ENCODE measurements around the gene AFP.

The AFP gene

GRCh38 chr4:73458184-73459047 lies 22.4 kb downstream of the AFP start:
- DNase-seq (ENCODE audit: low read depth in 2 of 2, low spot score in 1 of 2): no peak

DNA sequence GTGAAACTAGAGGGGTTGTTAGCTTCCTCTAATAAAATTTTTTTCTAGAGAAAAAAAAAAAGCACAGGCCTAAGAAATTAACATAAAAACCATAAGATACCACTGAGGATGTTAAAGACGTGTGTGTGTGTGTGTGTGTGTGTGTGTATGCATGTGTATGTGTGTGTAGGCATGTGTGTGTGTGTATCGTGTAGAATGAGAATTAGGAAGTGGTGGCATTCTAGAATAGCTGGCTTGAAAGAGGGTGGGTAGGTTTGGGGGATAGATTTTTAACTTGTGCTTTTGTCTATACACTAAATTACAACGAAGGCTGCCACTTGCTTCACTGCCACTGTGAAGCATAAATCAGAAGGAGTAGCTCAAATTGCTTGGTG lies 23.0 kb downstream of the AFP start:
- DNase-seq (ENCODE audit: low read depth in 2 of 2, low spot score in 1 of 2): no peak

DNA sequence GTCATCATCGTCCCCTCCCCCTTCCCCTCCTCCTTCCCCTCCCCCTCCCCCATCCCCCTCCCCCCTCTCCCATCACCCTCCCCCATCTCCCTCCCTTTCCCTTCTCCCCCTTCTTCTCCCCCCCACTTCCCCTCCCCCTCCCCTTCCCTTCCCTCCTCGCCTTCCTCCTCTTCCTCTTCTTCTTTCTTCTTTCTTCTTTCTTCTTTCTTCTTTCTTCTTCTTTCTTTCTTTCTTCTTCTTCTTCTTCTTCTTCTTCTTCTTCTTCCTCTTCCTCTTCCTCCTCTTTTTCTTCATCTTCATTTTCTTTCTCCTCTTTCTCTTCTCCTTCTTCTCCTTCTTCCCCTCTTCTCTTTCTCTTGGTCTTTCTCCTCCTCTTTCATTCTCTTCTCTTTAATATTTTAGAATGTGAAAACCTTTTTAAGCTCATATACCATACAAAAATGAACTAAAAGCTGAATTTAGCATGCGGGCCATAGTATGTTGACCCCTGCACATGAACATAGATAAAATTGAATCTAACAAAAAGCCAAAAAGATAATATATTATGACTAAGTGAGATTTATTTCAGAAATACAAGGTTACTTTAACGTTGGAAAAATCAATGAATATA lies 25.0 kb downstream of the AFP start:
- no peak for DNase-seq (ENCODE audit: low read depth in 2 of 2, low spot score in 1 of 2)

GRCh38 chr4:73468170-73468569 lies 32.1 kb downstream of the AFP start:
- DNase-seq (ENCODE audit: low read depth in 2 of 2, low spot score in 1 of 2): no peak

- no peak for DNase-seq (ENCODE audit: low read depth in 2 of 2, low spot score in 1 of 2)
These were observed 34.7 kb downstream of the AFP start for GRCh38 chr4:73470728-73471127.

DNA sequence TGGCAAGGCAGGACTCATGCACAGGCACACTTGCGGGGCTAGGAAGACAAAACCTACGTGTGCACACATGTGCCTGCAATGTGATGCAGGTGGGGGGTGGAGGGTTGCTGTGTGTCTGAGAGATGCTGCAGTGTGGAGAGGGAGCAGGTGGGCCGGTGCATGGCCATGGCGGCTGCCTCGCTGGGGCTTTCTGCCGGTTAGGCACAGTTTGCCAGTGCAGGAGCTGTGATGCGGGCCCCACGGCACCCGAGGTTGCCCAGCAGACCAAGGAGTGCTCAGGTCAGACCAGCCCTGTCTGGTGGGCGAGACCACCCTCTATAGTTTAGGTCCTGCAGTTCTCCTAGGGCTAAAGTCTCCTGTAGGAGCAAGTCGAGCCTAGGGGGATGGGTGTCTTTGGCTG lies 41.2 kb downstream of the AFP start:
- DNase-seq (ENCODE audit: low read depth in 2 of 2, low spot score in 1 of 2): no peak

DNA sequence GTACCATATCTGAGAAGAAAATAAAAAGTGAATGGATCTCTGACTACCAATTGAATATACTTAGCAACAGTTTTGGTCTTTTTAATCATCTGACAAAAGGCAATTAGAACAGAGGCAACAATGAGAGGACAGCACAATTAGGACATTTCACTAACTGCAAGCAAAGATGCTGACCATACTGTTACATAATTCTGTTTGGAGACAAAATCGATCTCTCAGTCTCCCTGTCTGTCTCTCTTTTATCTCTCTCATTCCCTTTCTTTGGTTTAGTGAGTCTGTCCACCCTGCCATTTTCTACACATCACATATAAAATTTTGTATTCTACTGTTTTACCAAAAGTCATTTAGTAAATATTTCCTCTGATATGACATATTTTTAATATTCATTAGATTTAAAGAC lies 43.3 kb downstream of the AFP start:
- DNase-seq (ENCODE audit: low read depth in 2 of 2, low spot score in 1 of 2): no peak

GRCh38 chr4:73481358-73481757 lies 45.3 kb downstream of the AFP start, which contains the start of gene AFM:
TSS of gene AFM (plus strand) at chr4:73481745. CDS start at chr4:73481776, 31 bp downstream.
- DNase-seq (ENCODE audit: low read depth in 2 of 2, low spot score in 1 of 2): no peak

DNA sequence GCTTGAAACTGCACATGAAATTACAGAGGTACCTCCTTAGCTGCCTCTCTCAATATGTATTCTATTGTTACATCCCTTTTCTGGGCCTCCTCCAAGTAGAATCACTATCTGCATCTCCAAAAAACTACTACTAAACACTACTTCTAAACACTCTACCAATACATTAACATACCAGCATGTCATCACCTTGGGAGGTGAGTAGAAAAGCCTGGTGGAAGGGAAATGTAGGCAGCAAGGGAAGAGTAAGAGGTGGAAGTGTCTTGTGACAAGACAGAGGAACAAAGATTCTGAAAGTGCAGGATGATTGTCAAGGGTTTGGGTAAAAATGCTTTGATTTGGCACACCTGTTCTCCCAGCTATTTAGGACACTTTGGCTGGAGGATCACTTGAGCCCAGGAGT lies 49.1 kb downstream of the AFP start:
- no peak for DNase-seq (ENCODE audit: low read depth in 2 of 2, low spot score in 1 of 2)

DNA sequence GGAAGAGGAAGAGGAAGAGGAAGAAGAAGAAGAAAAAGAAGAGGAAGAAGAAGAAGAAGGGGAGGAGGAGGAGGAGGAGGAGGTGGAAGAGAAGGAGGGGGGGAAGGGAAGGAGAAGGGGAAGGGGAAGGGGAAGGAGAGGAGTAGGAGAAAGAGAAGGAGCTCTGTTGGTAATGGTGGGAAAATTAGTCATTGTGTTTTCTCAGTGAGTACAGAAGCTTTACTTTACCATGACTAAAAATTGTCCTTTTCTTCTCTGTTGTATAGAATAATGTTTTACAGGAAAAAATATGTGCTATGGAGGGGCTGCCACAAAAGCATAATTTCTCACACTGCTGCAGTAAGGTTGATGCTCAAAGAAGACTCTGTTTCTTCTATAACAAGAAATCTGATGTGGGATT lies 49.6 kb downstream of the AFP start:
- no peak for DNase-seq (ENCODE audit: low read depth in 2 of 2, low spot score in 1 of 2)

GRCh38 chr4:73486497-73486896 lies 50.5 kb downstream of the AFP start:
- no peak for DNase-seq (ENCODE audit: low read depth in 2 of 2, low spot score in 1 of 2)

DNA sequence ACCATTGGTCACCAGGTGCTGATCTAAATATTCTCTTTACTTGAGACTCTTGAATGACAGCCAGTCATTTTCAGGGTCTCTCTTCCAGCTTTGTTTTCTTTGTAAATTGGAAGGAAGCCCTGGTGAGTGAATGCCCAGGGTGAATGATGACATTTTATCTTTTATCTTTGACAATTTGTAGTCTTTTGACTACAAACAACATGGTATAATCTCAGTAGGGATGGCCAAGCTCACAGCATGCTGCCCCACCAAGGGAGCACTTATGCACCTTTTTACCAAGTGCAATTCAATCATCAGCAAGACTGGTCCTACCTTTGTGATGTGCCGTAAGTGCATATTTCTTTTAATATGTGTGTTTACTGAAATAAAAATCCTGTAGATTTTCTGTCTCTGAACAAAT lies 51.2 kb downstream of the AFP start:
- no peak for DNase-seq (ENCODE audit: low read depth in 2 of 2, low spot score in 1 of 2)

DNA sequence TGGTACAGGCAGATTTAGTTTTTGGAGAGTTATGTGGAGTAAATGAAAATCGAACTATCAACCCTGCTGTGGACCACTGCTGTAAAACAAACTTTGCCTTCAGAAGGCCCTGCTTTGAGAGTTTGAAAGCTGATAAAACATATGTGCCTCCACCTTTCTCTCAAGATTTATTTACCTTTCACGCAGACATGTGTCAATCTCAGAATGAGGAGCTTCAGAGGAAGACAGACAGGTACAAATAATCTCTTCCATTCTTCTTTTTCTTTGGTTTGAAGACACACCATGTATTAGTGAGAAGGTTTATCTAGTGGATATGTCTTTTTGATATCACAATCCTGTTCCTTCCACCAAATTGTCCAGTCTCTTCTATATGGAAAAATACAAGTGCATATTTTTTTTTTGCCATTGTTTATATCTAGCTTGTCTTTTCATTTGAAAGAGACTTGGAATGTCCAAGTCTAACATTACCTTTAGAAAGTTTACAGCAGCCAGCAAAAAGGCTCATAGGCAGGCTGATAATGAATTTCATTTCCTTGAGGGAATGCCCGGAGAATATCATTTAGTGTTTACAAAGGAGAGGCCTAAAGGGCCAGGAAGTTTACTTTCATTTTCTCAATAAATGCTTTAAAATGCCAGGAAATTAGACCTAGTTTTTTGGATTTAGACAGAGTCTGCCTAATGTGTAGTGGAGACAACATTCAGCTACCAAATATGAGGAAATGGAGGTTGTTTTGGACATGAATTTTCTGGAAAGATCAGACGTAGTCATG lies 64.2 kb downstream of the AFP start:
- DNase-seq (ENCODE audit: low read depth in 2 of 2, low spot score in 1 of 2): no peak

GRCh38 chr4:73501664-73502265 lies 65.7 kb downstream of the AFP start:
- no peak for DNase-seq (ENCODE audit: low read depth in 2 of 2, low spot score in 1 of 2)

DNA sequence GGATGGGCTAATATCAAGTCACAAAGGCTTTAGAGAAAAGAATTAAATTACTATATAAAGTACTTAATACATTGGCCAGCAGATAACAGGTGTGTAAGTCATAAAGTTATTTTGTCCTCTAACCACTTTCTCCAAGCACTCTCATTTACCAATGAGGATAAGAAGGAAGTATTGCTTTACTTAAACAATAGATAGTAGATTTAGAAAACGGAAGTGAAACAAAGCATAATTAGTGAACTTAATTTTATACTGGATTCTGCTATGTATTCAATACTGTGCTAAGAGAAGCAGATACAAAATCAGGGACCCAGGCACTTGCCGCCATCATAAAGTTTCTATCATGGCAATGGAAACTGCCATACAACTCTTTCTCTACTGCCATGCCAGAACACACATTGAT lies 69.5 kb downstream of the AFP start:
- DNase-seq (ENCODE audit: low read depth in 2 of 2, low spot score in 1 of 2): no peak
